Activated T-helper 1 cell treated with anti-CD3 and anti-CD28 coated beads, Interleukin-12 subunit alpha, Interleukin-12 subunit beta, Interleukin-2, Interleukin-4 antibody, amounts not matched to agents 30 ng/mL and 10 ng/mL and 1 ng/mL, durations not matched to agents 14 hours and 24 hours and 36 hours (primary cell): ENCODE measurements around the gene MVD. TPM values are rescaled to one million over a fixed set of nuclear protein-coding genes. Genes with fewer than 3 reads are reported as not detected.
A peak's percentile ranks its signal among the peaks of the same experiment; 100 is the strongest.

Source experiments
- DNase-seq: peaks from one replicate; pipeline ENCODE4 v3.0.0; 2021; ENCODE audit warnings: low spot score
- H3K27ac Mint-ChIP-seq: one replicate; pipeline ENCODE4 v1.8.0; 2021; ENCODE audit warnings: mild to moderate bottlenecking, mixed read lengths
- H3K27me3 Mint-ChIP-seq: one replicate; pipeline ENCODE4 v1.8.0; 2022; ENCODE audit warnings: mild to moderate bottlenecking, moderate library complexity, mixed read lengths; ENCODE audit not compliant: insufficient read depth
- H3K36me3 Mint-ChIP-seq: one replicate; pipeline ENCODE4 v1.8.0; 2021; ENCODE audit warnings: low read depth, mixed read lengths
- H3K4me1 Mint-ChIP-seq: one replicate; pipeline ENCODE4 v1.8.0; 2021; ENCODE audit warnings: low read depth, mixed read lengths
- H3K4me3 Mint-ChIP-seq: one replicate; pipeline ENCODE4 v1.8.0; 2021; ENCODE audit warnings: mild to moderate bottlenecking, moderate library complexity, mixed read lengths
- H3K9me3 Mint-ChIP-seq: one replicate; pipeline ENCODE4 v1.8.0; 2021; ENCODE audit warnings: mixed read lengths
- intact Hi-C: fragments of 100-400 bp; cut with micrococcal nuclease; formaldehyde crosslinking; loops from one replicate; pipeline ENCODE4 v1.15.1; 2024
- total RNA-seq: library from RNA; stranded (reverse); gene quantifications from 2 replicates; pipeline ENCODE4 v1.2.3, GENCODE V29; 2022

The MVD gene
- total RNA-seq, 1 donor from 2014 or later: 88.8 TPM

- Mint-ChIP-seq H3K36me3 (peaks cover 10% of the 10 kb centered on the region), H3K9me3 (no peaks in the 10 kb centered on the region), H3K27me3 (no peaks in the 10 kb centered on the region), H3K4me1 (peaks cover 32% of the 10 kb centered on the region), H3K4me3 (no peak overlapping the region), H3K27ac (no peak overlapping the region)
- no peak for DNase-seq
- intact Hi-C loops: no loop called here
Measured at GRCh38 chr16:88693420-88694177, 30.7 kb upstream of the MVD start.

GRCh38 chr16:88692861-88693260, 30.0 kb upstream of the MVD start:
- DNase-seq: no peak
- Mint-ChIP-seq H3K27ac (no peak overlapping the region), H3K9me3 (no peaks in the 10 kb centered on the region), H3K27me3 (no peaks in the 10 kb centered on the region), H3K4me3 (no peak overlapping the region), H3K4me1 (peaks cover 35% of the 10 kb centered on the region), H3K36me3 (peaks cover 7% of the 10 kb centered on the region)
- intact Hi-C loops: no loop called here

- H3K4me1 Mint-ChIP-seq: peaks cover 38% of the 10 kb centered on the region
- intact Hi-C loops: no loop called here
- H3K36me3 Mint-ChIP-seq: peaks cover 3% of the 10 kb centered on the region
- no peaks in the 10 kb centered on the region for H3K9me3 Mint-ChIP-seq
- peak; percentile 51 for DNase-seq
- peak overlapping the region; percentile 80 for H3K27ac Mint-ChIP-seq
- H3K27me3 Mint-ChIP-seq: no peaks in the 10 kb centered on the region
- peak overlapping the region; percentile 15 for H3K4me3 Mint-ChIP-seq
Measured at GRCh38 chr16:88691924-88692560, 29.2 kb upstream of the MVD start.

GRCh38 chr16:88691129-88691813, 28.4 kb upstream of the MVD start:
- Mint-ChIP-seq H3K27ac (peak overlapping the region; percentile 72), H3K4me3 (peak overlapping the region; percentile 46), H3K4me1 (peaks cover 38% of the 10 kb centered on the region), H3K36me3 (peaks cover 2% of the 10 kb centered on the region), H3K9me3 (no peaks in the 10 kb centered on the region), H3K27me3 (no peaks in the 10 kb centered on the region)
- intact Hi-C loops: no loop called here
- no peak for DNase-seq

GRCh38 chr16:88690341-88691128, 27.6 kb upstream of the MVD start:
- no peaks in the 10 kb centered on the region for H3K27me3 Mint-ChIP-seq
- peaks cover 38% of the 10 kb centered on the region for H3K4me1 Mint-ChIP-seq
- peak overlapping the region; percentile 72 for H3K27ac Mint-ChIP-seq
- intact Hi-C loops: no loop called here
- no peaks in the 10 kb centered on the region for H3K9me3 Mint-ChIP-seq
- H3K36me3 Mint-ChIP-seq: peaks cover 2% of the 10 kb centered on the region
- no peak for DNase-seq
- H3K4me3 Mint-ChIP-seq: peak overlapping the region; percentile 46

- peaks cover 50% of the 10 kb centered on the region for H3K4me1 Mint-ChIP-seq
- DNase-seq: no peak
- peaks cover 1% of the 10 kb centered on the region for H3K36me3 Mint-ChIP-seq
- peaks cover 3% of the 10 kb centered on the region for H3K27me3 Mint-ChIP-seq
- no peaks in the 10 kb centered on the region for H3K9me3 Mint-ChIP-seq
- intact Hi-C loops: no loop called here
- H3K27ac Mint-ChIP-seq: no peak overlapping the region
- H3K4me3 Mint-ChIP-seq: no peak overlapping the region
Measured at GRCh38 chr16:88688013-88688778, 25.3 kb upstream of the MVD start.

GRCh38 chr16:88687676-88688012, 24.8 kb upstream of the MVD start:
- Mint-ChIP-seq H3K27ac (no peak overlapping the region), H3K4me3 (no peak overlapping the region), H3K4me1 (peaks cover 46% of the 10 kb centered on the region), H3K36me3 (peaks cover 1% of the 10 kb centered on the region), H3K27me3 (peaks cover 3% of the 10 kb centered on the region), H3K9me3 (no peaks in the 10 kb centered on the region)
- no peak for DNase-seq
- intact Hi-C loops: no loop called here

- intact Hi-C loops: no loop called here
- Mint-ChIP-seq H3K36me3 (peaks cover 1% of the 10 kb centered on the region), H3K9me3 (no peaks in the 10 kb centered on the region), H3K27me3 (peaks cover 3% of the 10 kb centered on the region), H3K4me3 (no peak overlapping the region), H3K27ac (no peak overlapping the region), H3K4me1 (peaks cover 46% of the 10 kb centered on the region)
- DNase-seq: no peak
Measured at GRCh38 chr16:88687254-88687576, 24.3 kb upstream of the MVD start.

GRCh38 chr16:88686439-88687253, 23.8 kb upstream of the MVD start, which contains the start of gene SNAI3:
Gene SNAI3 (minus strand): TSS chr16:88686507. CDS start chr16:88686406, 101 bp downstream.
- Mint-ChIP-seq H3K27ac (no peak within 1 kb of the TSS), H3K36me3 (peaks cover 1% of the 10 kb centered on the region), H3K9me3 (no peaks in the 10 kb centered on the region), H3K4me3 (peak within 1 kb of the TSS; percentile 80), H3K27me3 (peaks cover 3% of the 10 kb centered on the region), H3K4me1 (peaks cover 46% of the 10 kb centered on the region)
- peak; percentile 87 for DNase-seq
- intact Hi-C loops: loop anchor here (1.0 kb wide), 3 partner anchors 15 to 35 kb away; partner anchors contain the start of genes CYBA and MVD

GRCh38 chr16:88686062-88686438, 23.2 kb upstream of the MVD start:
- peaks cover 46% of the 10 kb centered on the region for H3K4me1 Mint-ChIP-seq
- no peaks in the 10 kb centered on the region for H3K9me3 Mint-ChIP-seq
- H3K27ac Mint-ChIP-seq: no peak overlapping the region
- DNase-seq: no peak
- peaks cover 3% of the 10 kb centered on the region for H3K27me3 Mint-ChIP-seq
- intact Hi-C loops: loop anchor here (1.0 kb wide), 3 partner anchors 15 to 35 kb away; partner anchors contain the start of genes CYBA and MVD
- H3K4me3 Mint-ChIP-seq: peak overlapping the region; percentile 80
- peaks cover 1% of the 10 kb centered on the region for H3K36me3 Mint-ChIP-seq

GRCh38 chr16:88685156-88686061, 22.5 kb upstream of the MVD start:
- Mint-ChIP-seq H3K36me3 (peaks cover 5% of the 10 kb centered on the region), H3K27me3 (peaks cover 3% of the 10 kb centered on the region), H3K27ac (no peak overlapping the region), H3K4me3 (peak overlapping the region; percentile 80), H3K4me1 (peaks cover 43% of the 10 kb centered on the region), H3K9me3 (no peaks in the 10 kb centered on the region)
- intact Hi-C loops: loop anchor here (1.0 kb wide), 3 partner anchors 16 to 34 kb away; partner anchors contain the start of genes CYBA and MVD
- no peak for DNase-seq
